ENCODE measurements around the gene CDPF1. TPM values are rescaled to one million over a fixed set of nuclear protein-coding genes. Genes with fewer than 3 reads are reported as not detected.

The CDPF1 gene
- total and polyA plus RNA-seq, 2 of the 13 experiments (the other 11 are each of a cell fraction or from before 2014, with no cell fraction given) = 5.2 to 8.1 TPM

DNA sequence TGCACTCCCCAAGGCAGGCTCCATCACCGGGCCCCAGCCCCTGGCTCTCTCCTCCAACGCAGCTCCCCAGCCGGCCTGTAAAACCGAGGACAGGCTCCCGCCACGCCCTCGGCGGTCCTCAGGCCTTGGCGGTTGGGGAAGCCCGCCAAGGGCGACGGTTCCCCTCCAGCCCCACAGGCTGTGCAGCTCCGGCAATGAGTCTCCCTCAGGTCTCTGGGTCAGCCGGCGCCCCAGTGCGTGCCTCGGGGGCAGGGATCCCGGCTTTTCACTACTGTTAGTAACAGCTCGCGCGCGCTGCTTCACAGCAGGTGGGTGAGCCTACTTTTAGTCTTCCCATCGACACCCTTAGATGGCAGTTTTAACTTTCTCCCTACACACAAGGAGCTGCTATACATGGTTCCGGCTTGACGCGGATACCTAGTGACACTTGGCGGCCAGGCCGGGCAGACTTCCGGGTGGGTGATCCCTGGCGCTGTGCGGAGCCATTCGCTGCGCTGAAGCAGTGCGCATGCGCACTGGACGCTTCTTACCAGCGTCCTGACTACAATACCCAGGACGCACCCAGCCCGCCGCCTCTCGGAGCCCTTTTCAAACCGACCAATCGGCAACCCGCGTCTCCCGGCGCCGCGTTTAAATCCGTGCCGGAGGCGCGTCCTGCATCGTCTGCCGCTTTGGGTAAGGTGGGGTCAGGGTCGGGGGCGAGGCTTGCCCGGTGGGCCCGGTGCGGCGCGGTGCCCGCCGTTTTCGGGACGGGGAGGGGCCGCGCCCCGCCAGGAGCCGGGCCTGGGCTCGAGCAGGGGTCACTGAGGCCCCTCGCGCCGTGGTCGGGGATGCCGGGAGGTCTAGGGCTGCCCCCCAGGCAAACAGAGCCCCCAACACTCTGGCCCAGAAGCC is 46.4 kb upstream of the CDPF1 start, which contains the start of gene GTSE1 (continued):
- TF ChIP-seq, protein P1, sequence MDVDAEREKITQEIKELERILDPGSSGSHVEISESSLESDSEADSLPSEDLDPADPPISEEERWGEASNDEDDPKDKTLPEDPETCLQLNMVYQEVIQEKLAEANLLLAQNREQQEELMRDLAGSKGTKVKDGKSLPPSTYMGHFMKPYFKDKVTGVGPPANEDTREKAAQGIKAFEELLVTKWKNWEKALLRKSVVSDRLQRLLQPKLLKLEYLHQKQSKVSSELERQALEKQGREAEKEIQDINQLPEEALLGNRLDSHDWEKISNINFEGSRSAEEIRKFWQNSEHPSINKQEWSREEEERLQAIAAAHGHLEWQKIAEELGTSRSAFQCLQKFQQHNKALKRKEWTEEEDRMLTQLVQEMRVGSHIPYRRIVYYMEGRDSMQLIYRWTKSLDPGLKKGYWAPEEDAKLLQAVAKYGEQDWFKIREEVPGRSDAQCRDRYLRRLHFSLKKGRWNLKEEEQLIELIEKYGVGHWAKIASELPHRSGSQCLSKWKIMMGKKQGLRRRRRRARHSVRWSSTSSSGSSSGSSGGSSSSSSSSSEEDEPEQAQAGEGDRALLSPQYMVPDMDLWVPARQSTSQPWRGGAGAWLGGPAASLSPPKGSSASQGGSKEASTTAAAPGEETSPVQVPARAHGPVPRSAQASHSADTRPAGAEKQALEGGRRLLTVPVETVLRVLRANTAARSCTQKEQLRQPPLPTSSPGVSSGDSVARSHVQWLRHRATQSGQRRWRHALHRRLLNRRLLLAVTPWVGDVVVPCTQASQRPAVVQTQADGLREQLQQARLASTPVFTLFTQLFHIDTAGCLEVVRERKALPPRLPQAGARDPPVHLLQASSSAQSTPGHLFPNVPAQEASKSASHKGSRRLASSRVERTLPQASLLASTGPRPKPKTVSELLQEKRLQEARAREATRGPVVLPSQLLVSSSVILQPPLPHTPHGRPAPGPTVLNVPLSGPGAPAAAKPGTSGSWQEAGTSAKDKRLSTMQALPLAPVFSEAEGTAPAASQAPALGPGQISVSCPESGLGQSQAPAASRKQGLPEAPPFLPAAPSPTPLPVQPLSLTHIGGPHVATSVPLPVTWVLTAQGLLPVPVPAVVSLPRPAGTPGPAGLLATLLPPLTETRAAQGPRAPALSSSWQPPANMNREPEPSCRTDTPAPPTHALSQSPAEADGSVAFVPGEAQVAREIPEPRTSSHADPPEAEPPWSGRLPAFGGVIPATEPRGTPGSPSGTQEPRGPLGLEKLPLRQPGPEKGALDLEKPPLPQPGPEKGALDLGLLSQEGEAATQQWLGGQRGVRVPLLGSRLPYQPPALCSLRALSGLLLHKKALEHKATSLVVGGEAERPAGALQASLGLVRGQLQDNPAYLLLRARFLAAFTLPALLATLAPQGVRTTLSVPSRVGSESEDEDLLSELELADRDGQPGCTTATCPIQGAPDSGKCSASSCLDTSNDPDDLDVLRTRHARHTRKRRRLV (CRISPR knock-in tag; IDR thresholded peaks at IDR 0.05) = peak; percentile 74; the same call in 1 of the 2 replicates
- TF ChIP-seq HNF1B (CRISPR knock-in tag; IDR thresholded peaks at IDR 0.05) = peak; percentile 38; the same call in 1 of the 2 replicates
- no peak for TF ChIP-seq ZNF678 (CRISPR knock-in tag; IDR thresholded peaks at IDR 0.05)
- peak; percentile 99; the same call in 1 of the 2 replicates for TF ChIP-seq ZNF724P (CRISPR knock-in tag; IDR thresholded peaks at IDR 0.05; ENCODE audit: borderline replicate concordance)
- no peak for TF ChIP-seq ZNF567 (CRISPR knock-in tag; IDR thresholded peaks at IDR 0.05; ENCODE audit: borderline replicate concordance)
- no peak for TF ChIP-seq SMARCE1 (IDR thresholded peaks at IDR 0.05; ENCODE audit: borderline replicate concordance)
- TF ChIP-seq, protein P2, sequence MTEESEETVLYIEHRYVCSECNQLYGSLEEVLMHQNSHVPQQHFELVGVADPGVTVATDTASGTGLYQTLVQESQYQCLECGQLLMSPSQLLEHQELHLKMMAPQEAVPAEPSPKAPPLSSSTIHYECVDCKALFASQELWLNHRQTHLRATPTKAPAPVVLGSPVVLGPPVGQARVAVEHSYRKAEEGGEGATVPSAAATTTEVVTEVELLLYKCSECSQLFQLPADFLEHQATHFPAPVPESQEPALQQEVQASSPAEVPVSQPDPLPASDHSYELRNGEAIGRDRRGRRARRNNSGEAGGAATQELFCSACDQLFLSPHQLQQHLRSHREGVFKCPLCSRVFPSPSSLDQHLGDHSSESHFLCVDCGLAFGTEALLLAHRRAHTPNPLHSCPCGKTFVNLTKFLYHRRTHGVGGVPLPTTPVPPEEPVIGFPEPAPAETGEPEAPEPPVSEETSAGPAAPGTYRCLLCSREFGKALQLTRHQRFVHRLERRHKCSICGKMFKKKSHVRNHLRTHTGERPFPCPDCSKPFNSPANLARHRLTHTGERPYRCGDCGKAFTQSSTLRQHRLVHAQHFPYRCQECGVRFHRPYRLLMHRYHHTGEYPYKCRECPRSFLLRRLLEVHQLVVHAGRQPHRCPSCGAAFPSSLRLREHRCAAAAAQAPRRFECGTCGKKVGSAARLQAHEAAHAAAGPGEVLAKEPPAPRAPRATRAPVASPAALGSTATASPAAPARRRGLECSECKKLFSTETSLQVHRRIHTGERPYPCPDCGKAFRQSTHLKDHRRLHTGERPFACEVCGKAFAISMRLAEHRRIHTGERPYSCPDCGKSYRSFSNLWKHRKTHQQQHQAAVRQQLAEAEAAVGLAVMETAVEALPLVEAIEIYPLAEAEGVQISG (CRISPR knock-in tag; IDR thresholded peaks at IDR 0.05) = peak; percentile 89
- TF ChIP-seq, protein P3, sequence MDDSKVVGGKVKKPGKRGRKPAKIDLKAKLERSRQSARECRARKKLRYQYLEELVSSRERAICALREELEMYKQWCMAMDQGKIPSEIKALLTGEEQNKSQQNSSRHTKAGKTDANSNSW (CRISPR knock-in tag; IDR thresholded peaks at IDR 0.05; ENCODE audit: borderline replicate concordance) = no peak
- TF ChIP-seq, protein P4, sequence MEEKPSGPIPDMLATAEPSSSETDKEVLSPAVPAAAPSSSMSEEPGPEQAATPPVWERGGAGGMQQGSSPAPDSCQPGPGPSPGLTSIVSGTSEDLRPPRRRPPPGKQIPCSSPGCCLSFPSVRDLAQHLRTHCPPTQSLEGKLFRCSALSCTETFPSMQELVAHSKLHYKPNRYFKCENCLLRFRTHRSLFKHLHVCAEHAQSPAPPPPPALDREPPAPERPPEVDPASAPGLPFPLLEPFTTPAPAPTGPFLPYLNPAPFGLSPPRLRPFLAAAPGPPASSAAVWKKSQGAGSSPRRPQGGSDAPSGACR (CRISPR knock-in tag; IDR thresholded peaks at IDR 0.05) = no peak; the same call in 1 of the 2 replicates
- no peak for TF ChIP-seq ZKSCAN1 (IDR thresholded peaks at IDR 0.05; ENCODE audit: low read length)
- TF ChIP-seq, protein P5, sequence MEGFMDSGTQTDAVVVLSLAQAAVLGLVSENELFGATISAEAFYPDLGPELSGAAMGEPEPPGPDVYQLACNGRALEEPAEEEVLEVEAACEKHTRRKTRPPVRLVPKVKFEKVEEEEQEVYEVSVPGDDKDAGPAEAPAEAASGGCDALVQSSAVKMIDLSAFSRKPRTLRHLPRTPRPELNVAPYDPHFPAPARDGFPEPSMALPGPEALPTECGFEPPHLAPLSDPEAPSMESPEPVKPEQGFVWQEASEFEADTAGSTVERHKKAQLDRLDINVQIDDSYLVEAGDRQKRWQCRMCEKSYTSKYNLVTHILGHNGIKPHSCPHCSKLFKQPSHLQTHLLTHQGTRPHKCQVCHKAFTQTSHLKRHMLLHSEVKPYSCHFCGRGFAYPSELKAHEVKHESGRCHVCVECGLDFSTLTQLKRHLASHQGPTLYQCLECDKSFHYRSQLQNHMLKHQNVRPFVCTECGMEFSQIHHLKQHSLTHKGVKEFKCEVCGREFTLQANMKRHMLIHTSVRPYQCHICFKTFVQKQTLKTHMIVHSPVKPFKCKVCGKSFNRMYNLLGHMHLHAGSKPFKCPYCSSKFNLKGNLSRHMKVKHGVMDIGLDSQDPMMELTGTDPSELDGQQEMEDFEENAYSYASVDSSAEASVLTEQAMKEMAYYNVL (CRISPR knock-in tag; IDR thresholded peaks at IDR 0.05; ENCODE audit: borderline replicate concordance) = peak; percentile 60; the same call in 1 of the 2 replicates
- TF ChIP-seq, protein P6, sequence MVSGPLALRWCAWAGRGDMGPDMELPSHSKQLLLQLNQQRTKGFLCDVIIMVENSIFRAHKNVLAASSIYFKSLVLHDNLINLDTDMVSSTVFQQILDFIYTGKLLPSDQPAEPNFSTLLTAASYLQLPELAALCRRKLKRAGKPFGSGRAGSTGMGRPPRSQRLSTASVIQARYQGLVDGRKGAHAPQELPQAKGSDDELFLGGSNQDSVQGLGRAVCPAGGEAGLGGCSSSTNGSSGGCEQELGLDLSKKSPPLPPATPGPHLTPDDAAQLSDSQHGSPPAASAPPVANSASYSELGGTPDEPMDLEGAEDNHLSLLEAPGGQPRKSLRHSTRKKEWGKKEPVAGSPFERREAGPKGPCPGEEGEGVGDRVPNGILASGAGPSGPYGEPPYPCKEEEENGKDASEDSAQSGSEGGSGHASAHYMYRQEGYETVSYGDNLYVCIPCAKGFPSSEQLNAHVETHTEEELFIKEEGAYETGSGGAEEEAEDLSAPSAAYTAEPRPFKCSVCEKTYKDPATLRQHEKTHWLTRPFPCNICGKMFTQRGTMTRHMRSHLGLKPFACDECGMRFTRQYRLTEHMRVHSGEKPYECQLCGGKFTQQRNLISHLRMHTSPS (CRISPR knock-in tag; IDR thresholded peaks at IDR 0.05; ENCODE audit: low read depth) = no peak

Measured in HepG2 (cell line).